Measurements from ENCODE around the gene TEX19.

Gene TEX19

DNA sequence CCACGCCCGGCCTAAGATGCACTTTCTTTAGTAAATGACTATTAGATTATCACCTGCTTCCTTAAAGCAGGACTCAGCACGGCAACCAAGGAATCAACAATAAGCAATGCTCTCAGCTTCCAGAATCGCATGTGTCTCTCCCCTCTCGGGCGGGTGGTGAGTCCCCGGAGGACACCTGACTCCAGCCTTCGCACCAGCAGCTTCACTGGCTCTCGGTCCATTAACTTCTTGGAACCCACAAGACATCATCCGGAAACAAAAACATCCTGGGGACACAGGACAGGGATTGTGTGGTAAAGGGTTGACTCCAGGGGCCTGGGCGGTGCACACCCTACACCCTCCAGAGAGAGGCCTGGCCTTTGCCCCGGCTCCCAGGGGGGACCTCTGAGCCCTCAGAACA, 35.2 kb downstream of the TEX19 start:
- TF ChIP-seq CTCF (conservative IDR thresholded peaks at IDR 0.05; ENCODE audit: low read depth, low read length), result no peak
- Histone ChIP-seq H4K20me1 (ENCODE audit: insufficient read depth) (no peaks in the 10 kb centered on the region), H3K4me1 (ENCODE audit: low read depth, poor library complexity, severe bottlenecking) (peaks cover 4% of the 10 kb centered on the region)

DNA sequence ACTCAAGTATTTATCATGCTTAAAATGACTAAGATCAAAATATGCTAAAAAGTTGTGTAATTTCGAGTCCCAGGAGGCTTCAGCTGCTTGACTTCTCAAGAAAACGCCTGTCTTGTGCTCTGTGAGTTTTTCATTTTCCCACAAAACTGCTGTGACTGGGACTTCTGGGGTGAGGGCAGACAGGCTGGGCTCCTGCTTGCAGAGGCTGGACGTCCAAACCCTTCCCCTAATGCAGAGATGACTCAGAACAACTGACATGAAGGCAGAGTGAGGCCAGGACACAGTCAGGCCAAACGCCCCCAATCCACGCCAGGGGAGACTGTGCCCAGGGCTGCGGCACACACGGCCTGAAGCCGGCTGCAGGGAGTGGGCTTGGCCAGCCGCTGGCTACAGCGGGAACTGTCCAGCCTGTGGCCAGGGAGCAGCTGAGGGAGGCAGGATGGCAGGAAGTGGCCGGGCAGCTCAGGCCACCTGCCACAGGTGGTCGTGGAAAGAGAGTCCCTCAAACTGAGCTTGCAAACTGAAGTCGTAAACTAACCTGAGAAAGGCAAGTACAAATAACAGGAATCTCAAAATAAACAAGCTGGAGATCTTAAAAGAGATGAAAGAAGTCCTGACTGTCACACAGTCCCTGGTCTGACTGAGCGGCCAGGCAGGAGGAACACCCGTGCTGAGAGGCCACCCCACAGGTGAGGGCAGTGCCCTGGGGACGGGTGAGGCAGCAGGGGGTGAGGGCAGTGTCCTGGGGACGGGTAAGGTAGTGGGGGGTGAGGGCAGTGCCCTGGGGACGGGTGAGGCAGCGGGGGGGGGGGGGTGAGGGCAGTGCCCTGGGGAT, 37.8 kb downstream of the TEX19 start:
- Histone ChIP-seq H3K36me3 (ENCODE audit: insufficient read depth) (no peaks in the 10 kb centered on the region; the same call in 1 of the 2 replicates), H3K4me3 (IDR thresholded peaks at IDR 0.05; ENCODE audit: insufficient read depth, low read depth, low read length) (no peak overlapping the region), H3K4me2 (no peak overlapping the region), H3K79me2 (ENCODE audit: insufficient read depth, low read depth) (no peaks in the 10 kb centered on the region), H3K27ac (no peak overlapping the region), H4K20me1 (ENCODE audit: insufficient read depth) (no peaks in the 10 kb centered on the region), H3K27me3 (ENCODE audit: insufficient read depth, low read depth) (no peaks in the 10 kb centered on the region), H2AFZ (ENCODE audit: low read depth) (no peak overlapping the region), H3K9ac (no peak overlapping the region), H3K4me1 (ENCODE audit: low read depth, poor library complexity, severe bottlenecking) (peaks cover 29% of the 10 kb centered on the region)
- no peak for TF ChIP-seq CTCF (conservative IDR thresholded peaks at IDR 0.05; ENCODE audit: low read depth, low read length)

More for the DNA sequence above, 35.2 kb downstream of the TEX19 start:
- Histone ChIP-seq H3K4me3 (IDR thresholded peaks at IDR 0.05; ENCODE audit: insufficient read depth, low read depth, low read length) (no peak overlapping the region), H3K27me3 (ENCODE audit: insufficient read depth, low read depth) (no peaks in the 10 kb centered on the region), H2AFZ (ENCODE audit: low read depth) (no peak overlapping the region), H3K27ac (no peak overlapping the region), H3K9ac (no peak overlapping the region), H3K79me2 (ENCODE audit: insufficient read depth, low read depth) (no peaks in the 10 kb centered on the region), H3K36me3 (ENCODE audit: insufficient read depth) (no peaks in the 10 kb centered on the region; the same call in 1 of the 2 replicates), H3K4me2 (no peak overlapping the region)

- H4K20me1 ChIP-seq (ENCODE audit: insufficient read depth), result no peaks in the 10 kb centered on the region
- H3K4me3 ChIP-seq (IDR thresholded peaks at IDR 0.05; ENCODE audit: insufficient read depth, low read depth, low read length), result no peak overlapping the region
These were observed 38.6 kb downstream of the TEX19 start for GRCh38 chr17:82397449-82398335.

More at GRCh38 chr17:82397449-82398335, 38.6 kb downstream of the TEX19 start:
- Histone ChIP-seq H3K4me2 (no peak overlapping the region; the same call in 1 of the 2 replicates), H3K4me1 (ENCODE audit: low read depth, poor library complexity, severe bottlenecking) (peaks cover 38% of the 10 kb centered on the region), H3K27ac (no peak overlapping the region), H3K9ac (no peak overlapping the region), H2AFZ (ENCODE audit: low read depth) (no peak overlapping the region), H3K36me3 (ENCODE audit: insufficient read depth) (no peaks in the 10 kb centered on the region), H3K79me2 (ENCODE audit: insufficient read depth, low read depth) (no peaks in the 10 kb centered on the region), H3K27me3 (ENCODE audit: insufficient read depth, low read depth) (no peaks in the 10 kb centered on the region)
- no peak for TF ChIP-seq CTCF (conservative IDR thresholded peaks at IDR 0.05; ENCODE audit: low read depth, low read length)
